Liver (tissue), 3 donors: Measurements from ENCODE around the gene KLHDC7B.

Experiments used
- FOXA1 ChIP-seq: IDR thresholded peaks from 2 replicates; pipeline ENCODE4 v1.6.1; 2016; ENCODE audit warnings: antibody characterized with exemption
- FOXA2 ChIP-seq: IDR thresholded peaks from 2 replicates; pipeline ENCODE4 v1.6.1; 2016; ENCODE audit warnings: antibody characterized with exemption
- GABPA ChIP-seq, 2 donors: IDR thresholded peaks in 1 of 2; conservative IDR thresholded peaks in 1 of 2; 2 replicates each; pipeline ENCODE4 v1.6.1; 2016; ENCODE audit warnings: antibody characterized with exemption in 2 of 2, mild to moderate bottlenecking in 1 of 2, moderate library complexity in 1 of 2
- HNF4A ChIP-seq, 2 donors: conservative IDR thresholded peaks; 2 replicates each; pipeline ENCODE4 v1.6.1; 2016; ENCODE audit warnings: antibody characterized with exemption in 2 of 2, mild to moderate bottlenecking in 2 of 2
- RAD21 ChIP-seq, 2 donors: IDR thresholded peaks; 2 replicates each; pipeline ENCODE4 v1.6.1; 2016; ENCODE audit warnings: antibody characterized with exemption in 2 of 2, mild to moderate bottlenecking in 2 of 2
- SP1 ChIP-seq: IDR thresholded peaks from 2 replicates; pipeline ENCODE4 v1.6.1; 2018; ENCODE audit warnings: antibody characterized with exemption, mild to moderate bottlenecking
- TAF1 ChIP-seq: conservative IDR thresholded peaks from 2 replicates; pipeline ENCODE4 v1.6.1; 2016; ENCODE audit warnings: antibody characterized with exemption, mild to moderate bottlenecking
- YY1 ChIP-seq: IDR thresholded peaks from 2 replicates; pipeline ENCODE4 v1.6.1; 2016; ENCODE audit warnings: antibody characterized with exemption, mild to moderate bottlenecking
- TF ChIP-seq, protein P1 (sequence below): fragments of 150-350 bp; IDR thresholded peaks from 2 replicates; pipeline ENCODE4 v1.5.1; 2017; ENCODE audit warnings: improper control_type of control experiment, low read depth, low read length; ENCODE audit not compliant: missing input control
- TF ChIP-seq, protein P2 (sequence below): IDR thresholded peaks from 2 replicates; pipeline ENCODE4 v1.6.1; 2016; ENCODE audit warnings: antibody characterized with exemption
- TF ChIP-seq, protein P3 (sequence below): IDR thresholded peaks from 2 replicates; pipeline ENCODE4 v1.6.1; 2016; ENCODE audit warnings: antibody characterized with exemption
- TF ChIP-seq, protein P4 (sequence below): IDR thresholded peaks from 2 replicates; pipeline ENCODE4 v1.6.1; 2016; ENCODE audit warnings: antibody characterized with exemption
- TF ChIP-seq, protein P5 (sequence below): IDR thresholded peaks from 2 replicates; pipeline ENCODE4 v1.6.1; 2016; ENCODE audit warnings: antibody characterized with exemption, mild to moderate bottlenecking
- donor health status: healthy.
- donor health status: healthy.

- TF ChIP-seq, protein P1, sequence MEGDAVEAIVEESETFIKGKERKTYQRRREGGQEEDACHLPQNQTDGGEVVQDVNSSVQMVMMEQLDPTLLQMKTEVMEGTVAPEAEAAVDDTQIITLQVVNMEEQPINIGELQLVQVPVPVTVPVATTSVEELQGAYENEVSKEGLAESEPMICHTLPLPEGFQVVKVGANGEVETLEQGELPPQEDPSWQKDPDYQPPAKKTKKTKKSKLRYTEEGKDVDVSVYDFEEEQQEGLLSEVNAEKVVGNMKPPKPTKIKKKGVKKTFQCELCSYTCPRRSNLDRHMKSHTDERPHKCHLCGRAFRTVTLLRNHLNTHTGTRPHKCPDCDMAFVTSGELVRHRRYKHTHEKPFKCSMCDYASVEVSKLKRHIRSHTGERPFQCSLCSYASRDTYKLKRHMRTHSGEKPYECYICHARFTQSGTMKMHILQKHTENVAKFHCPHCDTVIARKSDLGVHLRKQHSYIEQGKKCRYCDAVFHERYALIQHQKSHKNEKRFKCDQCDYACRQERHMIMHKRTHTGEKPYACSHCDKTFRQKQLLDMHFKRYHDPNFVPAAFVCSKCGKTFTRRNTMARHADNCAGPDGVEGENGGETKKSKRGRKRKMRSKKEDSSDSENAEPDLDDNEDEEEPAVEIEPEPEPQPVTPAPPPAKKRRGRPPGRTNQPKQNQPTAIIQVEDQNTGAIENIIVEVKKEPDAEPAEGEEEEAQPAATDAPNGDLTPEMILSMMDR: no peak
- TF ChIP-seq, protein P2, sequence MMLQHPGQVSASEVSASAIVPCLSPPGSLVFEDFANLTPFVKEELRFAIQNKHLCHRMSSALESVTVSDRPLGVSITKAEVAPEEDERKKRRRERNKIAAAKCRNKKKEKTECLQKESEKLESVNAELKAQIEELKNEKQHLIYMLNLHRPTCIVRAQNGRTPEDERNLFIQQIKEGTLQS: no peak
- TF ChIP-seq, protein P3, sequence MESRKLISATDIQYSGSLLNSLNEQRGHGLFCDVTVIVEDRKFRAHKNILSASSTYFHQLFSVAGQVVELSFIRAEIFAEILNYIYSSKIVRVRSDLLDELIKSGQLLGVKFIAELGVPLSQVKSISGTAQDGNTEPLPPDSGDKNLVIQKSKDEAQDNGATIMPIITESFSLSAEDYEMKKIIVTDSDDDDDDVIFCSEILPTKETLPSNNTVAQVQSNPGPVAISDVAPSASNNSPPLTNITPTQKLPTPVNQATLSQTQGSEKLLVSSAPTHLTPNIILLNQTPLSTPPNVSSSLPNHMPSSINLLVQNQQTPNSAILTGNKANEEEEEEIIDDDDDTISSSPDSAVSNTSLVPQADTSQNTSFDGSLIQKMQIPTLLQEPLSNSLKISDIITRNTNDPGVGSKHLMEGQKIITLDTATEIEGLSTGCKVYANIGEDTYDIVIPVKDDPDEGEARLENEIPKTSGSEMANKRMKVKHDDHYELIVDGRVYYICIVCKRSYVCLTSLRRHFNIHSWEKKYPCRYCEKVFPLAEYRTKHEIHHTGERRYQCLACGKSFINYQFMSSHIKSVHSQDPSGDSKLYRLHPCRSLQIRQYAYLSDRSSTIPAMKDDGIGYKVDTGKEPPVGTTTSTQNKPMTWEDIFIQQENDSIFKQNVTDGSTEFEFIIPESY: no peak
- TF ChIP-seq, protein P4, sequence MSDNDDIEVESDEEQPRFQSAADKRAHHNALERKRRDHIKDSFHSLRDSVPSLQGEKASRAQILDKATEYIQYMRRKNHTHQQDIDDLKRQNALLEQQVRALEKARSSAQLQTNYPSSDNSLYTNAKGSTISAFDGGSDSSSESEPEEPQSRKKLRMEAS: no peak
- no peak for TF ChIP-seq SP1
- TF ChIP-seq FOXA2: no peak
- TF ChIP-seq GABPA (IDR thresholded peaks at IDR 0.05 in 1 of 2, conservative IDR thresholded peaks at IDR 0.05 in 1 of 2): no peak
- no peak for TF ChIP-seq HNF4A (conservative IDR thresholded peaks at IDR 0.05)
- no peak for TF ChIP-seq RAD21 (IDR thresholded peaks at IDR 0.05)
- no peak for TF ChIP-seq YY1
- TF ChIP-seq TAF1: no peak
- TF ChIP-seq, protein P5, sequence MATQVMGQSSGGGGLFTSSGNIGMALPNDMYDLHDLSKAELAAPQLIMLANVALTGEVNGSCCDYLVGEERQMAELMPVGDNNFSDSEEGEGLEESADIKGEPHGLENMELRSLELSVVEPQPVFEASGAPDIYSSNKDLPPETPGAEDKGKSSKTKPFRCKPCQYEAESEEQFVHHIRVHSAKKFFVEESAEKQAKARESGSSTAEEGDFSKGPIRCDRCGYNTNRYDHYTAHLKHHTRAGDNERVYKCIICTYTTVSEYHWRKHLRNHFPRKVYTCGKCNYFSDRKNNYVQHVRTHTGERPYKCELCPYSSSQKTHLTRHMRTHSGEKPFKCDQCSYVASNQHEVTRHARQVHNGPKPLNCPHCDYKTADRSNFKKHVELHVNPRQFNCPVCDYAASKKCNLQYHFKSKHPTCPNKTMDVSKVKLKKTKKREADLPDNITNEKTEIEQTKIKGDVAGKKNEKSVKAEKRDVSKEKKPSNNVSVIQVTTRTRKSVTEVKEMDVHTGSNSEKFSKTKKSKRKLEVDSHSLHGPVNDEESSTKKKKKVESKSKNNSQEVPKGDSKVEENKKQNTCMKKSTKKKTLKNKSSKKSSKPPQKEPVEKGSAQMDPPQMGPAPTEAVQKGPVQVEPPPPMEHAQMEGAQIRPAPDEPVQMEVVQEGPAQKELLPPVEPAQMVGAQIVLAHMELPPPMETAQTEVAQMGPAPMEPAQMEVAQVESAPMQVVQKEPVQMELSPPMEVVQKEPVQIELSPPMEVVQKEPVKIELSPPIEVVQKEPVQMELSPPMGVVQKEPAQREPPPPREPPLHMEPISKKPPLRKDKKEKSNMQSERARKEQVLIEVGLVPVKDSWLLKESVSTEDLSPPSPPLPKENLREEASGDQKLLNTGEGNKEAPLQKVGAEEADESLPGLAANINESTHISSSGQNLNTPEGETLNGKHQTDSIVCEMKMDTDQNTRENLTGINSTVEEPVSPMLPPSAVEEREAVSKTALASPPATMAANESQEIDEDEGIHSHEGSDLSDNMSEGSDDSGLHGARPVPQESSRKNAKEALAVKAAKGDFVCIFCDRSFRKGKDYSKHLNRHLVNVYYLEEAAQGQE: no peak
- no peak for TF ChIP-seq FOXA1
These were observed 54.8 kb downstream of the KLHDC7B start, which contains the start of gene MAPK8IP2 for GRCh38 chr22:50600538-50600937.
